Tibial nerve (tissue), 4 donors: ENCODE data around the gene NDUFV3.

Source experiments
- EP300 ChIP-seq, 2 donors: sonication (generic); formaldehyde crosslinking; IDR thresholded peaks; one replicate each; pipeline ENCODE4 v1.6.1; 2017; ENCODE audit warnings: antibody characterized with exemption in 2 of 2, mild to moderate bottlenecking in 1 of 2
- POLR2A ChIP-seq, 2 donors: fragments of 450-650 bp; IDR thresholded peaks; one replicate each; pipeline ENCODE4 v1.6.1; 2017; ENCODE audit warnings: antibody characterized with exemption in 2 of 2, mild to moderate bottlenecking in 2 of 2, moderate library complexity in 2 of 2
- TF ChIP-seq, protein P1 (sequence below), 5 experiments: fragments of 200-600 bp in 3 of 5; fragments of 450-650 bp in 2 of 5; sonication (generic) in 3 of 5; IDR thresholded peaks; one replicate each; pipeline ENCODE4 v1.5.1; 2016 to 2019; ENCODE audit warnings: antibody characterized with exemption in 5 of 5, mild to moderate bottlenecking in 3 of 5, moderate library complexity in 2 of 5

GRCh38 chr21:42925114-42925926 lies 32.2 kb downstream of the NDUFV3 start, which contains the start of gene ERVH48-1:
- TF ChIP-seq, protein P1, sequence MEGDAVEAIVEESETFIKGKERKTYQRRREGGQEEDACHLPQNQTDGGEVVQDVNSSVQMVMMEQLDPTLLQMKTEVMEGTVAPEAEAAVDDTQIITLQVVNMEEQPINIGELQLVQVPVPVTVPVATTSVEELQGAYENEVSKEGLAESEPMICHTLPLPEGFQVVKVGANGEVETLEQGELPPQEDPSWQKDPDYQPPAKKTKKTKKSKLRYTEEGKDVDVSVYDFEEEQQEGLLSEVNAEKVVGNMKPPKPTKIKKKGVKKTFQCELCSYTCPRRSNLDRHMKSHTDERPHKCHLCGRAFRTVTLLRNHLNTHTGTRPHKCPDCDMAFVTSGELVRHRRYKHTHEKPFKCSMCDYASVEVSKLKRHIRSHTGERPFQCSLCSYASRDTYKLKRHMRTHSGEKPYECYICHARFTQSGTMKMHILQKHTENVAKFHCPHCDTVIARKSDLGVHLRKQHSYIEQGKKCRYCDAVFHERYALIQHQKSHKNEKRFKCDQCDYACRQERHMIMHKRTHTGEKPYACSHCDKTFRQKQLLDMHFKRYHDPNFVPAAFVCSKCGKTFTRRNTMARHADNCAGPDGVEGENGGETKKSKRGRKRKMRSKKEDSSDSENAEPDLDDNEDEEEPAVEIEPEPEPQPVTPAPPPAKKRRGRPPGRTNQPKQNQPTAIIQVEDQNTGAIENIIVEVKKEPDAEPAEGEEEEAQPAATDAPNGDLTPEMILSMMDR (IDR thresholded peaks at IDR 0.05), result no peak
- TF ChIP-seq POLR2A (IDR thresholded peaks at IDR 0.05) (no peak), EP300 (IDR thresholded peaks at IDR 0.05) (no peak)
